Ovary (tissue), 9 donors: ENCODE measurements around the gene PPP2R5D. TPM values are rescaled to one million over a fixed set of nuclear protein-coding genes. Genes with fewer than 3 reads are reported as not detected.

Experiments used
- DNase-seq, 5 donors: peaks; one replicate each; pipeline ENCODE4 v3.0.0-alpha.2; 2019 to 2020
- H3K27ac ChIP-seq, 2 donors: fragments of 200-600 bp; one replicate each; pipeline versions ENCODE4 v1.5.1 to v1.8.0; 2019 to 2022
- H3K27me3 ChIP-seq: fragments of 200-600 bp; one replicate; pipeline ENCODE4 v1.8.0; 2022
- H3K36me3 ChIP-seq: fragments of 200-600 bp; sonication (generic); one replicate; pipeline ENCODE4 v1.5.1; 2019
- H3K4me1 ChIP-seq: one replicate; pipeline ENCODE4 v1.8.1; 2013; ENCODE audit warnings: mild to moderate bottlenecking, moderate library complexity; ENCODE audit not compliant: insufficient read depth
- H3K4me3 ChIP-seq: fragments of 200-600 bp; sonication (generic); one replicate; pipeline ENCODE4 v1.5.1; 2017
- H3K9me3 ChIP-seq, 2 donors: fragments of 200-600 bp in 1 of 2; sonication (generic) in 1 of 2; one replicate each; pipeline versions ENCODE4 v1.5.1 to v1.8.1; 2013 to 2019; ENCODE audit warnings: mild to moderate bottlenecking in 1 of 2, moderate library complexity in 1 of 2
- EP300 ChIP-seq: sonication (generic); formaldehyde crosslinking; IDR thresholded peaks from one replicate; pipeline ENCODE4 v1.6.1; 2017; ENCODE audit warnings: antibody characterized with exemption
- POLR2A ChIP-seq: fragments of 450-650 bp; IDR thresholded peaks from one replicate; pipeline ENCODE4 v1.6.1; 2017; ENCODE audit warnings: antibody characterized with exemption, mild to moderate bottlenecking, moderate library complexity
- WGBS, 3 donors: extraction: QIAGEN DNeasy Blood & Tissue Kit in 1 of 3; methylation state at CpG; one replicate each; pipeline versions ENCODE4 v1.1.5 to v1.1.7; 2013 to 2017; 5-methylcytosine and 5-hydroxymethylcytosine counted together
- intact Hi-C, 4 donors: fragments of 100-400 bp; cut with DNase I; formaldehyde crosslinking; loops; one replicate each; pipeline versions ENCODE4 v1.11.0 to v1.15.1; 2022 to 2023
- polyA plus RNA-seq, 2 donors: library from polyadenylated mRNA; stranded (reverse); fragments of 200-250 nt in 1 of 2; fragments of 350-450 nt in 1 of 2; fragmentation: Illumina TruSeq in 1 of 2; extraction: RNeasy Lipid Tissue Mini Kit (QIAGEN cat#74804) in 1 of 2; gene quantifications; one replicate each; pipeline ENCODE4 v1.2.3, GENCODE V29; 2013 to 2014
- total RNA-seq, 7 donors: library from RNA; depleted of rRNA in 2 of 7; stranded (reverse); fragments of >200 nt in 2 of 7; fragmentation: NEBNext Ultra II Directional in 3 of 7; extraction: Animal tissue kit (Norgen Biotek cat#: 25700) in 3 of 7; gene quantifications; one replicate each; pipeline versions ENCODE4 v1.1.0 to v1.2.4, GENCODE V29; 2016 to 2023
- TF ChIP-seq, protein P1 (sequence below), 3 donors: fragments of 450-650 bp in 2 of 3; fragments of 200-600 bp in 1 of 3; IDR thresholded peaks; one replicate each; pipeline versions ENCODE4 v1.5.1 to v1.8.0; 2016 to 2022; ENCODE audit warnings: antibody characterized with exemption in 3 of 3, mild to moderate bottlenecking in 1 of 3
- donor health status: DM: no; HTN: no; CAD: no; lungs with moderate emphysema.
- donor health status: DM: no; HTN: no; CAD: no.
- donor health status: Bipolar disorder and iron deficiency.
- donor health status: DM: yes; HTN: yes; CAD: no.
- donor health status: DM: no; HTN: no; CAD: no.
- donor health status: DM: yes; HTN: yes; CAD: no.

PPP2R5D gene
- total and polyA plus RNA-seq, 9 donors, result 20.4 to 78.1 (median 34.1) TPM

DNA sequence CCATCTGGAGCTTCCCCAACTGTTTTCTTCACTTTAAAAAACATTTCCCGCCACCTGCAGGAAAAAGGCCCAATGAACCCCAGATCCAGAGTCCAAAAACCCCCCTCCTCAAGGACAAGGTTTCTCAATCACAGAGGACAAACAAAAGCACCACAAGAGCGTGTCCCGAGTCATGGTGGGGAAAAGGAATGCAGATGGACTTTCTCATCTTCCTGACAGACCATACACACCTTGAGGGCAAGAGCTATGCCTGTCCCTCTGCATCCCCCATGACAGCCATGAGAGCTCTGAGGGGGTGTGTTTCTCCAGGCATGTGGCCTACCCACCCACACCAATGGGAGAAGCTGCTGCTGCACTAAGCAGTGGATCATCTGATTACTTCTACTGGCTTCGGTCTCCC is 14.4 kb upstream of the PPP2R5D start:
- Histone ChIP-seq H3K4me1 (no peaks in the 10 kb centered on the region), H3K4me3 (no peak overlapping the region), H3K27me3 (no peaks in the 10 kb centered on the region), H3K36me3 (no peaks in the 10 kb centered on the region), H3K9me3 (no peaks in the 10 kb centered on the region), H3K27ac (no peak overlapping the region)
- TF ChIP-seq EP300, result no peak
- WGBS, 3 donors, result 88 to 100% (median 88%) methylated on average over 4 of the region's 4 CpGs
- intact Hi-C loops, result loop anchor here in 1 of 4 donors (10.0 kb wide), 1 partner anchor 55 kb away; the partner anchor contains the start of gene PTCRA
- DNase-seq, result no peak

DNA sequence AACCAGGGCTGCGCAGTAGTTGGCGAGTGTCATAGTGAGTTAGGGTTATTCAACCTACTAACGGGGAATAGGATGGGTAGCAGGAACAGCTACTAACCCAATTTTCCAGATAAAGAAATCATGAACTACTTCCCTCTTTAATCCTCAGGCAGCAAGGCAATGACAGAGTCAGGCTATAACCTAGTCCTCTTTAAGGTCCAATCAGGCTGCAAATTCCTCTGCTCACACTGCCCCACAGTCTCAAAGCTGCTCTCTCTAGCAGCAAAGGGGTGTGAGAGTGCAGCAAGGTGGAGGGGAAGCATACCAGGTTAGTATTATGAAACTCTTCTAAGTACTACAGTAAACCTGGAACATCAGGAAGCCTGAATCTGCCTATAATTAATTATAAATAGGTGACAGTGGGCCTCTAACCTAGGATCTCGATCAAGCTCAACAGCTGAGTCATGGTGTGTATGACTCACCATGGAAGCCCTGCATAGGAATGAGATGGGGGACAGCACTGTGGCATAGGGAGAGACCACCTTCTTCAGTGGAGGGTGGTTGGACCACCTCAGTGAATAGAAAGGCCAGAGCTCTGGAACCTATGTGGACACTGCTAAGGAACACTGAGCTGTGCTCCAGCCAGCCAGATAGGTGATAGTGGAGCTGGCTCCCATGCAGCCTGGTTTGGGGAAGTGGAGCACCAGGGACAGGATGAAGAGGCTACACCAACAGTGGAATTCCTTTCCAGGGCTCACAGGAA is 13.3 kb upstream of the PPP2R5D start:
- Histone ChIP-seq H3K9me3 (no peaks in the 10 kb centered on the region), H3K4me3 (no peak overlapping the region), H3K27me3 (no peaks in the 10 kb centered on the region), H3K36me3 (no peaks in the 10 kb centered on the region), H3K27ac (no peak overlapping the region), H3K4me1 (no peaks in the 10 kb centered on the region)
- no peak for DNase-seq
- TF ChIP-seq, protein P1, sequence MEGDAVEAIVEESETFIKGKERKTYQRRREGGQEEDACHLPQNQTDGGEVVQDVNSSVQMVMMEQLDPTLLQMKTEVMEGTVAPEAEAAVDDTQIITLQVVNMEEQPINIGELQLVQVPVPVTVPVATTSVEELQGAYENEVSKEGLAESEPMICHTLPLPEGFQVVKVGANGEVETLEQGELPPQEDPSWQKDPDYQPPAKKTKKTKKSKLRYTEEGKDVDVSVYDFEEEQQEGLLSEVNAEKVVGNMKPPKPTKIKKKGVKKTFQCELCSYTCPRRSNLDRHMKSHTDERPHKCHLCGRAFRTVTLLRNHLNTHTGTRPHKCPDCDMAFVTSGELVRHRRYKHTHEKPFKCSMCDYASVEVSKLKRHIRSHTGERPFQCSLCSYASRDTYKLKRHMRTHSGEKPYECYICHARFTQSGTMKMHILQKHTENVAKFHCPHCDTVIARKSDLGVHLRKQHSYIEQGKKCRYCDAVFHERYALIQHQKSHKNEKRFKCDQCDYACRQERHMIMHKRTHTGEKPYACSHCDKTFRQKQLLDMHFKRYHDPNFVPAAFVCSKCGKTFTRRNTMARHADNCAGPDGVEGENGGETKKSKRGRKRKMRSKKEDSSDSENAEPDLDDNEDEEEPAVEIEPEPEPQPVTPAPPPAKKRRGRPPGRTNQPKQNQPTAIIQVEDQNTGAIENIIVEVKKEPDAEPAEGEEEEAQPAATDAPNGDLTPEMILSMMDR (IDR thresholded peaks at IDR 0.05), result no peak
- TF ChIP-seq EP300 (no peak), POLR2A (no peak)
- WGBS, 3 donors, result 78 to 81% (median 80%) methylated on average over 4 of the region's 4 CpGs
- intact Hi-C loops, result no loop called here

DNA sequence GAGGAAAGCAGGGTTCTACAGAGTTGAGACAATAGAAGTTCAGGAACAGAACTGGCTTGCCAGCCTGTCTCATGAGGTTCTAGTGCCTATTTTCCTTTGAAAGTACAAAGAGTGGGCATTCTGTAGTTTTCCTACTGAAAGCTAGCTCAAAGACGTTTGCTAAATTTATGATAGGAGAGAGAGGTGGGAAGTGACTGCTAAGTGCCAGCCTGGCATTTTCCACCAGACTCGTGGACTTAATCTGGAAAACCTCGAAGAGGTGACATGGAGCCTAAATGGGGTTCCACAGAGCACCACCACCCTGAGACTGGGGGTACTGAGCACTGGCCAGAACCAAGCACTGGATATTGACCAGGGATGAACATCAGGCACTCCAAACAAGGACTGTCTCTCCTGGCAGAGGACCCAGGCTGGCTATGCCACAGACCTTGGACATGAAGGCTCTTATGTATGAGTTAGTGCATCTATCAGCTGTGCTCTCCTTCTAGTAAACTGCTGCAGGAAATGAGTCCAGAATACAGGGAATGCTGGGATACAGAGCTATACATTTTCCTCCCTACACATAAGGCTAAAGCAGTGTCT is 12.5 kb upstream of the PPP2R5D start:
- Histone ChIP-seq H3K27ac (no peak overlapping the region), H3K36me3 (no peaks in the 10 kb centered on the region), H3K4me1 (no peaks in the 10 kb centered on the region), H3K9me3 (no peaks in the 10 kb centered on the region), H3K27me3 (no peaks in the 10 kb centered on the region), H3K4me3 (no peak overlapping the region)
- TF ChIP-seq POLR2A, result no peak
- TF ChIP-seq EP300, result no peak
- TF ChIP-seq, protein P1 (IDR thresholded peaks at IDR 0.05), result no peak
- WGBS, 3 donors, result 81 to 87% (median 84%) methylated on average over 3 of the region's 3 CpGs
- DNase-seq, result no peak
- intact Hi-C loops, result no loop called here

DNA sequence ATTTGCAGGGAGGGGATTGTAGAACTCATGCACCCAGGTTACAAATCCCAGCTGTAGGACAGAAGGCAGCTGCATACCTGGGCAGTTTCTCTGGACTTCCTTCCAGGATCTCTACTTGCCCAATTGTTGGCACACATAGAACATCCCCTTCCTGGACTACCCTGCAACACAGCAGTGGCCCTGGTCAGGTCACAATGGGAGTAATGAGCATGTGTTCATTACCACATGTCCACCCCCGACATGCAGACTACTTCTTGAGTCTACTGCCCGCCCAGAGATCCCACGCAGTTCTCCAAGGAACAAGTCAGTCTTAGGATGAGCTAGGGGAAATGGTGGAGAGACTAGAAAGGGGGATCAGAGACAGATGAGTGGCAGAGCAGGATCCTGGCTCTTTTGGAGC is 10.4 kb upstream of the PPP2R5D start:
- intact Hi-C loops, result no loop called here
- Histone ChIP-seq H3K36me3 (no peaks in the 10 kb centered on the region), H3K27me3 (no peaks in the 10 kb centered on the region), H3K4me1 (peaks cover 7% of the 10 kb centered on the region), H3K4me3 (no peak overlapping the region), H3K27ac (no peak overlapping the region), H3K9me3 (no peaks in the 10 kb centered on the region)
- no peak for TF ChIP-seq EP300
- TF ChIP-seq, protein P1 (IDR thresholded peaks at IDR 0.05), result no peak
- no peak for TF ChIP-seq POLR2A
- 84 to 86% (median 86%) methylated on average over 3 of the region's 3 CpGs for WGBS, 3 donors
- no peak for DNase-seq

DNA sequence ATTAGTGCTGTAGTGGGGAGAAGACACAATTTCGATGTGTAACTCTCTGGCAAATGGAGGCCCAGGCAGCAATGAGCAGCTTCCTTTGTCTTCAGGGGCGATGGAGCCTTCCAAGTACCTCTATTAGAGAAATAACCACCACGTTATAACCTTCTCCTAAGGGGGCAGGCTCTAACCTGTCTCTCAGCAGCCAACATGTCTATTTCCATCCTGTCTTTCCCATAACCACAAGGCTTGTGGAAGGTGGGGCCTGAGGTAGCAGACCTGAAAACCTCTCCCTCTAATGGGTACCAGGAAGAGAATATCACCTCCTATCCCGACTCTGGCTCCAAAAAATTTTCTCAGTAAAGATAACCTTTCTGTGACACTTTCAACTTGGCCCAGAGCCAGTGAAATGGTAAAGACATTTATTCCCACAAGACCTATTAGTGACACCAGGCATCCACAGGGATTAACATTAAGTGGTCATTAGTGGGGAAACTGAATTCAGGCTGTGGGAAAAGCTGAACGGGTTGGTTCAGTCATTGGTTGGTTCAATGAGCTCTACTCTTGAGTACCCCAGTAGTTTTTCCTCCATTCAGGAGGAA is 9.4 kb upstream of the PPP2R5D start:
- 81 to 85% (median 82%) methylated on average over 5 of the region's 5 CpGs for WGBS, 3 donors

More for the DNA sequence above, 9.4 kb upstream of the PPP2R5D start:
- no peak overlapping the region for H3K27ac ChIP-seq
- H3K36me3 ChIP-seq, result no peaks in the 10 kb centered on the region
- no peak for DNase-seq
- no peak for TF ChIP-seq EP300
- TF ChIP-seq POLR2A, result no peak
- TF ChIP-seq, protein P1 (IDR thresholded peaks at IDR 0.05), result no peak
- H3K4me3 ChIP-seq, result no peak overlapping the region
- H3K4me1 ChIP-seq, result peaks cover 9% of the 10 kb centered on the region
- no peaks in the 10 kb centered on the region for H3K27me3 ChIP-seq
- H3K9me3 ChIP-seq, result no peaks in the 10 kb centered on the region
- intact Hi-C loops, result no loop called here
